Stimulated activated CD8-positive, alpha-beta memory T cell treated with anti-CD3 and anti-CD28 coated beads, Interleukin-15, amount 100 ng/mL, for 48 hours (primary cell): ENCODE results near the gene VBP1.
"Not testable (repeated sequence)": the region's sequence is repeated elsewhere in the genome, so short reads cannot be mapped to it uniquely, and the experiment has no call there.

ENCODE experiments used
- DNase-seq, 2 donors: peaks; one replicate each; pipeline ENCODE4 v3.0.0-alpha.2; 2020; ENCODE audit warnings: low read depth in 2 of 2

VBP1 gene

DNA sequence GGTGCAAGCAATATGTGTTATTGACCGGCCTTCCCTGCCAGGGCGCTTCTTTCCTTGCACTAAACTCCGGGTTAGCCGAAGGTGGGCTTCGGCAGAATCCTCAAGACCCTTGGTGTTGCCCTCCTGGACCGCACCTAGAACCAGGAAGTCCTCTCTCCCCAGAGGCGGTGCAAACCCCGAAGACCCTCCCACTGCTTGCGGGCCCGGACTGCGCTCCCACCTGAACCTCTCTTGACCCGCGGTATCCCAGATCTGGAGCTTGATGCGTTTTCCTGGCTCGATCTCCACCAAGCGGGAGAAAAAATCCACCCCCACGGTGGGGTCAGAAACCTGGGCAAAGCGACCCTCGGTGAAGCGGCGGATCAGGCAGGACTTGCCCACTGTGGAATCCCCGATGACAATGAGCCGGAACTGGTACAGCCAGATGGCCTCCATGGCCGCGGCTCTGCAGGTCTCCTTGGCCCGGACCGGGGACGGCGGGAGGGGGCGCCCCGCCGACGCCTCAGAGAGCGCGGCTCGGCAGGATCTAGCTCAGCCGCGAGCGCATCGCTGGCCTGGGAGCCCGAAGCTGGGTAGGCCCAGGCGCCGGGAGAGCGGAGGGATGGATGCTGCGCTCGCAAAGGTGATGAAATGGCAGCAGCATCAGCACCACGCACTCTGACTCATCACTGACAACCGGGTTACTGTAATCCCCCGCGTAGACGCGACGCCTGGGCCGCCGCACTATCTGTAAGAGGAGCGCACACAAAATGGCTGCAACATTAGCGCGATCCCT is 47.8 kb downstream of the VBP1 start, which contains the start of gene RAB39B:
TSS of gene RAB39B (minus strand) at position 638 of the 775 bp plus-strand sequence. CDS start at position 435, 203 bp downstream.
- DNase-seq = peak; percentile 47 to 60

DNA sequence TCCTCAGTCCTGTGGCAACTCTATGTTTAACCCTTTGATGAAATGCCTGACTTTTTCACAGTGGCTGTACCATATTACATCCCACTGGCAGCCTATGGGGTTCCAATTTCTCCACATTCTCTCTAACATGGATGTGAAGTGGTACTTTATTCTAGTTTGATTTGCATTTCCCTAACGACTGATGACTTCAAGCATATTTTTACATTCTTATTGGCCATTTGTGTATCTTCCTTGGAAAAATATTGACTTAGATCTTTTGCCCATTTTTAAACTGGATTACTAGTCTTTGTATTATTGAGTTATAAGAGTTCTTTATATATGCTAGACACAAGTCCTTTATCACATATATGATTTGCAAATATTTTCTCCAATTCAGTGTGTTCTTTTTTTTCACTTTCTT is 50.2 kb downstream of the VBP1 start:
- no peak for DNase-seq

DNA sequence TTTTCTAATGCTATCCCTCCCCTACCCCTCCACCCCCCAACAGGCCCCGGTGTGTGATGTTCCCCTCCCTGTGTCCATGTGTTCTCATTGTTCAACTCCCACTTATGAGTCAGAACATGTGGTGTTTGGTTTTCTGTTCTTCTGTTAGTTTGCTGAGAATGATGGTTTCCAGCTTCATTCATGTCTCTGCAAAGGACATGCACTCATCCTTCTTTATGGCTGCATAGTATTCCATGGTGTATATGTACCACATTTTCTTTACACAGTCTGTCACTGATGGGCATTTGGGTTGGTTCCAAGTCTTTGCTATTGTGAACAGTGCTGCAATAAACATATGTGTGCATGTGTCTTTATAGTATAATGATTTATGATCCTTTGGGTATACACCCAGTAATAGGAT is 51.7 kb downstream of the VBP1 start:
- not testable (repeated sequence) for DNase-seq

DNA sequence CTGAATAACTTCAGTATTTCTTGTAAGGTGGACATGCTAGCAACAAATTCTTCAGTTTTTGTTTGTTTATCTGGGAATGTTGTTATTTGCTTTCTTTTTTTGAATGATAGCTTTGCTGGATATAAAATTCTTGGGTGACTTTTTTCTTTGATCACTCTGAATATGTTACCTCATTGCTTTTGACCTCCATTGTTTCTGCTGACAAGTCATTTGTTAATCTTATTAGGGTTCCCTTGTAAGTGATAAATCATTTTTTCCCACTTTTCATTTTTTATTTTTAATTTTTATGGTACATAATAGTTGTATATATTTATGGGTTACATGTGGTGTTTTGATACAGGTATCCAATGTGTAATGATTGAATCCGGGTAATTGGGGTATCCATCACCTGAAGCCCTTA is 54.7 kb downstream of the VBP1 start:
- DNase-seq = no peak

DNA sequence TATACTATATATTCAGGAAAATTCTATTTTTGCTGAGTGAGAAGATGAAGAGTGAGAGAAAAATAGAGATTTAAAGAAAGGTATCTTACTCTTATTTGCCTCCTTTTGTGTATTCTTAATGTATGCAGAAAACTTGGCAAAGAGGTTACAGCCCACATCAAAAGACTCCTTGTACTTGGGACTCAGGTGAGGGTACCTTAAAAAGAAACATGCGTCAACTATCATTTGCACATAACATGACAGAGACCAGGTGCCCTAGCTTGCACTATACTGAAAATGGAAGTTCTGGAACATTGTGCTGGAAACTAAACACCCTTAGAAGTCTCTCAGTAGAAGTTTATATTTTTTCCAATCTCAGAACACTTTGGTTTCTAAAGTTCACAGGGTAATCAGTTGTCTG is 63.6 kb downstream of the VBP1 start:
- no peak for DNase-seq
